Suprapubic skin (tissue), 3 donors: ENCODE measurements around the gene RANBP1.

Source experiments
- CTCF ChIP-seq, 2 donors: fragments of 200-600 bp in 1 of 2; fragments of 450-650 bp in 1 of 2; sonication (generic) in 1 of 2; IDR thresholded peaks; one replicate each; pipeline ENCODE4 v1.5.1; 2016 to 2019; ENCODE audit warnings: antibody characterized with exemption in 2 of 2, mild to moderate bottlenecking in 1 of 2, moderate library complexity in 1 of 2
- POLR2AphosphoS5 ChIP-seq, 3 donors: sonication (generic); formaldehyde crosslinking; IDR thresholded peaks; one replicate each; pipeline ENCODE4 v1.6.1; 2017; ENCODE audit warnings: antibody characterized with exemption in 3 of 3

DNA sequence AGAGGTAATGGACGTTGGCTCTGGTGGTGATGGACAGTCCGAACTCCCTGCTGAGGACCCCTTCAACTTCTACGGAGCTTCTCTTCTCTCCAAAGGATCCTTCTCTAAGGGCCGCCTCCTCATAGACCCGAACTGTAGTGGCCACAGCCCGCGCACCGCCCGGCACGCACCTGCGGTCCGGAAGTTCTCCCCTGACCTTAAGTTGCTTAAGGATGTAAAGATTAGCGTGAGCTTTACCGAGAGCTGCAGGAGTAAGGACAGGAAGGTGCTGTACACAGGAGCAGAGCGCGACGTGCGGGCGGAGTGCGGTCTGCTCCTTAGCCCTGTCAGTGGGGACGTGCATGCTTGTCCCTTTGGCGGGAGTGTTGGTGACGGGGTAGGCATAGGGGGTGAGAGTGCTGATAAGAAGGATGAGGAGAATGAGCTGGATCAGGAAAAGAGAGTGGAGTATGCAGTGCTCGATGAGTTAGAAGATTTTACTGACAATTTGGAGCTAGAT is 29.8 kb upstream of the RANBP1 start:
- TF ChIP-seq CTCF (IDR thresholded peaks at IDR 0.05) (no peak), POLR2AphosphoS5 (IDR thresholded peaks at IDR 0.05) (no peak)
